ENCODE data around the gene PRPF39.

Gene PRPF39

GRCh38 chr14:45082420-45082819 lies 1.5 kb upstream of the PRPF39 start:
- no peak for DNase-seq

GRCh38 chr14:45083617-45083975 lies 320 bp upstream of the PRPF39 start:
- no peak for DNase-seq

- no peak for DNase-seq
Observed at GRCh38 chr14:45084946-45085346, 1.0 kb downstream of the PRPF39 start.

- DNase-seq = no peak
Observed at GRCh38 chr14:45089813-45090212, 5.9 kb downstream of the PRPF39 start.

- no peak for DNase-seq
Observed at GRCh38 chr14:45091710-45092109, 7.8 kb downstream of the PRPF39 start.

- no peak for DNase-seq
Observed at GRCh38 chr14:45094275-45094674, 10.4 kb downstream of the PRPF39 start.

- DNase-seq = no peak
Observed at GRCh38 chr14:45095143-45095542, 11.2 kb downstream of the PRPF39 start.

- no peak for DNase-seq
Observed at GRCh38 chr14:45096218-45096617, 12.3 kb downstream of the PRPF39 start.

- DNase-seq = no peak
Observed at GRCh38 chr14:45103806-45104205, 19.9 kb downstream of the PRPF39 start.

- DNase-seq = no peak
Observed at GRCh38 chr14:45104561-45104960, 20.6 kb downstream of the PRPF39 start.

- DNase-seq = no peak
Observed at GRCh38 chr14:45112896-45113781, 29.2 kb downstream of the PRPF39 start.

- no peak for DNase-seq
Observed at GRCh38 chr14:45114327-45114726, 30.4 kb downstream of the PRPF39 start.

- no peak for DNase-seq
Observed at GRCh38 chr14:45118594-45118993, 34.7 kb downstream of the PRPF39 start.

GRCh38 chr14:45120096-45120495 lies 36.2 kb downstream of the PRPF39 start:
- no peak for DNase-seq

GRCh38 chr14:45123271-45123670 lies 39.4 kb downstream of the PRPF39 start:
- no peak for DNase-seq

- no peak for DNase-seq
Observed at GRCh38 chr14:45125754-45126153, 41.8 kb downstream of the PRPF39 start.

- DNase-seq = no peak
Observed at GRCh38 chr14:45128963-45129629, 45.2 kb downstream of the PRPF39 start.

- DNase-seq = peak; percentile 31
Observed at GRCh38 chr14:45133683-45134050, 49.8 kb downstream of the PRPF39 start.

- peak; percentile 97 for DNase-seq
Observed at GRCh38 chr14:45134051-45134958, 50.4 kb downstream of the PRPF39 start, which contains the start of gene FKBP3. Gene FKBP3 (minus strand): TSS chr14:45134481. CDS start chr14:45134456, 25 bp downstream.

GRCh38 chr14:45135156-45135555 lies 51.2 kb downstream of the PRPF39 start:
- no peak for DNase-seq

GRCh38 chr14:45135659-45136395 lies 51.9 kb downstream of the PRPF39 start, which contains the start of gene FANCM:
Gene FANCM (plus strand): TSS chr14:45135930. CDS start chr14:45136032, 102 bp downstream.
- peak; percentile 95 for DNase-seq

GRCh38 chr14:45136399-45136798 lies 52.5 kb downstream of the PRPF39 start:
- DNase-seq = no peak

Data from DMS 273 treated with DMSO at 0.1 percent for 48 hours (cell line).